CD14-positive monocyte (primary cell): Measurements from ENCODE around the gene ZNF800. TPM values are rescaled to one million over a fixed set of nuclear protein-coding genes. Genes with fewer than 3 reads are reported as not detected.

Experiments used
- DNase-seq, 3 donors: peaks; one replicate each; pipeline ENCODE4 v3.0.0-alpha.2; 2011 to 2022
- H2AFZ ChIP-seq: 2 replicates; pipeline ENCODE4 v1.6.0; 2012; ENCODE audit warnings: mild to moderate bottlenecking, low read depth, low read length, inconsistent platforms; ENCODE audit not compliant: insufficient read depth, poor library complexity, severe bottlenecking
- H3K27ac ChIP-seq, 2 donors: 1 replicate in 1 of 2; 2 replicates in 1 of 2; pipeline ENCODE4 v1.5.1; 2012 to 2013; ENCODE audit warnings: low read length in 2 of 2, control low read depth in 1 of 2, inconsistent platforms in 1 of 2, low read depth in 1 of 2, mild to moderate bottlenecking in 1 of 2
- H3K27me3 ChIP-seq, 2 donors: one replicate each; pipeline versions ENCODE4 v1.6.0 to v1.6.1; 2011 to 2013; ENCODE audit warnings: low read length in 2 of 2; ENCODE audit not compliant: control insufficient read depth in 2 of 2, insufficient read depth in 2 of 2
- H3K36me3 ChIP-seq, 2 donors: replicated peaks in 1 of 2; 1 replicate in 1 of 2; 2 replicates in 1 of 2; pipeline versions ENCODE4 v1.5.1 to v1.6.1; 2012 to 2013; ENCODE audit warnings: low read length in 2 of 2, control low read depth in 1 of 2, inconsistent platforms in 1 of 2, mild to moderate bottlenecking in 1 of 2; ENCODE audit not compliant: insufficient read depth in 2 of 2, control insufficient read depth in 1 of 2
- H3K4me1 ChIP-seq, 2 donors: 1 replicate in 1 of 2; 2 replicates in 1 of 2; pipeline versions ENCODE4 v1.5.1 to v1.6.1; 2012 to 2013; ENCODE audit warnings: low read length in 2 of 2, control low read depth in 1 of 2, inconsistent platforms in 1 of 2, mild to moderate bottlenecking in 1 of 2, moderate library complexity in 1 of 2; ENCODE audit not compliant: insufficient read depth in 2 of 2, control insufficient read depth in 1 of 2
- H3K4me2 ChIP-seq: replicated peaks from 2 replicates; pipeline ENCODE3; 2012; ENCODE audit warnings: low read length, moderate library complexity, mild to moderate bottlenecking; ENCODE audit not compliant: poor library complexity, severe bottlenecking; ENCODE audit errors: extremely low read depth
- H3K4me3 ChIP-seq, 3 experiments: fragments of 200-600 bp in 1 of 3; sonication (generic) in 1 of 3; replicated peaks in 1 of 3; 1 replicate in 2 of 3; 2 replicates in 1 of 3; pipeline ENCODE4 v1.5.1; 2011 to 2013; ENCODE audit warnings: low read length in 3 of 3, mild to moderate bottlenecking in 3 of 3, control low read depth in 2 of 3, low read depth in 2 of 3, inconsistent platforms in 1 of 3, moderate library complexity in 1 of 3
- H3K79me2 ChIP-seq: 2 replicates; pipeline ENCODE4 v1.6.0; 2012; ENCODE audit warnings: mild to moderate bottlenecking, control low read depth, inconsistent platforms, low read length, moderate library complexity; ENCODE audit not compliant: insufficient read depth
- H3K9ac ChIP-seq: 2 replicates; pipeline ENCODE4 v1.6.0; 2017; ENCODE audit warnings: low read length, mild to moderate bottlenecking; ENCODE audit not compliant: insufficient read depth, poor library complexity, severe bottlenecking
- H3K9me3 ChIP-seq, 2 donors: replicated peaks in 1 of 2; 1 replicate in 1 of 2; 2 replicates in 1 of 2; pipeline versions ENCODE4 v1.5.1 to v1.6.1; 2012 to 2013; ENCODE audit warnings: low read length in 2 of 2, control low read depth in 1 of 2; ENCODE audit not compliant: control insufficient read depth in 1 of 2, insufficient read depth in 1 of 2
- H4K20me1 ChIP-seq: 2 replicates; pipeline ENCODE4 v1.6.0; 2012; ENCODE audit warnings: mild to moderate bottlenecking, low read length, control low read depth, moderate library complexity; ENCODE audit not compliant: insufficient read depth
- H3K27ac Mint-ChIP-seq, 7 donors: one replicate each; pipeline ENCODE4 v1.8.0; 2020; ENCODE audit warnings: mild to moderate bottlenecking in 7 of 7, mixed read lengths in 7 of 7, moderate library complexity in 6 of 7, inconsistent platforms in 2 of 7
- H3K27me3 Mint-ChIP-seq, 3 donors: one replicate each; pipeline ENCODE4 v1.8.0; 2021 to 2022; ENCODE audit warnings: low read depth in 3 of 3, mild to moderate bottlenecking in 3 of 3, mixed read lengths in 3 of 3, moderate library complexity in 3 of 3, inconsistent platforms in 1 of 3
- H3K36me3 Mint-ChIP-seq, 2 donors: one replicate each; pipeline ENCODE4 v1.8.0; 2020; ENCODE audit warnings: mixed read lengths in 2 of 2, inconsistent platforms in 1 of 2, mild to moderate bottlenecking in 1 of 2
- H3K4me1 Mint-ChIP-seq: one replicate; pipeline ENCODE4 v1.8.0; 2020; ENCODE audit warnings: mild to moderate bottlenecking, mixed read lengths
- H3K4me3 Mint-ChIP-seq, 2 donors: one replicate each; pipeline ENCODE4 v1.8.0; 2020; ENCODE audit warnings: mild to moderate bottlenecking in 2 of 2, mixed read lengths in 2 of 2, moderate library complexity in 1 of 2
- H3K9me3 Mint-ChIP-seq, 7 donors: one replicate each; pipeline ENCODE4 v1.8.0; 2020 to 2022; ENCODE audit warnings: mixed read lengths in 7 of 7, mild to moderate bottlenecking in 6 of 7, moderate library complexity in 6 of 7, inconsistent platforms in 2 of 7
- CTCF ChIP-seq: fragments of 200-600 bp; IDR thresholded peaks from one replicate; pipeline ENCODE4 v1.8.0; 2022; ENCODE audit warnings: antibody characterized with exemption, mild to moderate bottlenecking
- WGBS: methylation state at CpG from one replicate; pipeline ENCODE4 v1.1.5; 2013; ENCODE audit warnings: missing lambda C conversion rate; ENCODE audit not compliant: insufficient coverage; 5-methylcytosine and 5-hydroxymethylcytosine counted together
- intact Hi-C, 2 donors: fragments of 100-400 bp; cut with micrococcal nuclease; formaldehyde crosslinking; loops; one replicate each; pipeline versions ENCODE4 v1.15.0 to v1.15.1; 2023
- polyA plus RNA-seq, 3 donors: library from polyadenylated mRNA; depleted of rRNA in 1 of 3; unstranded in 2 of 3; stranded (reverse) in 1 of 3; fragments of 300-500 nt in 2 of 3; fragments of >200 nt in 1 of 3; fragmentation: Illumina TruSeq in 2 of 3; gene quantifications; 1 replicate in 2 of 3; 2 replicates in 1 of 3; pipeline ENCODE4 v1.2.3, GENCODE V29; 2012 to 2021

The ZNF800 gene
- polyA plus RNA-seq, 3 donors = 11.8 to 19.6 (median 16.2) TPM

- TF ChIP-seq CTCF = no peak
- no peaks in the 10 kb centered on the region for H3K9me3 ChIP-seq
- no peak overlapping the region for H3K9ac ChIP-seq
- peaks cover 3% of the 10 kb centered on the region in 2 donors for H3K27me3 ChIP-seq
- no peak for DNase-seq
- intact Hi-C loops = no loop called here
- H3K27me3 Mint-ChIP-seq = peaks cover 16 to 25% (median 23%) of the 10 kb centered on the region in 3 donors
- H3K36me3 ChIP-seq = no peaks in the 10 kb centered on the region
- no peaks in the 10 kb centered on the region for H3K4me1 Mint-ChIP-seq
- no peaks in the 10 kb centered on the region for H3K79me2 ChIP-seq
- no peak overlapping the region for H3K4me2 ChIP-seq
- H3K27ac ChIP-seq = no peak overlapping the region
- no peak overlapping the region for H3K4me3 ChIP-seq
- H3K27ac Mint-ChIP-seq = no peak overlapping the region
- H4K20me1 ChIP-seq = no peaks in the 10 kb centered on the region
- H3K4me3 Mint-ChIP-seq = no peak overlapping the region
- H3K36me3 Mint-ChIP-seq = no peaks in the 10 kb centered on the region
- no peak overlapping the region for H2AFZ ChIP-seq
- H3K4me1 ChIP-seq = no peaks in the 10 kb centered on the region
- H3K9me3 Mint-ChIP-seq = peaks cover 0 to 4% (median 0%) of the 10 kb centered on the region in 7 donors
- WGBS = 100% methylated on average over 1 of the region's 2 CpGs
Observed at GRCh38 chr7:127438836-127439235, 46.3 kb upstream of the ZNF800 start.

GRCh38 chr7:127437837-127438236 lies 45.3 kb upstream of the ZNF800 start:
- Mint-ChIP-seq H3K27me3 (peaks cover 15 to 21% (median 20%) of the 10 kb centered on the region in 3 donors), H3K36me3 (no peaks in the 10 kb centered on the region), H3K4me1 (no peaks in the 10 kb centered on the region), H3K9me3 (peaks cover 0 to 4% (median 0%) of the 10 kb centered on the region in 7 donors), H3K4me3 (no peak overlapping the region), H3K27ac (no peak overlapping the region)
- no peaks in the 10 kb centered on the region for H4K20me1 ChIP-seq
- H2AFZ ChIP-seq = no peak overlapping the region
- no peak for TF ChIP-seq CTCF
- H3K4me2 ChIP-seq = no peak overlapping the region
- no CpG with 5 or more reads among the region's 2 CpGs for WGBS
- no peaks in the 10 kb centered on the region for H3K9me3 ChIP-seq
- no peaks in the 10 kb centered on the region for H3K79me2 ChIP-seq
- H3K27ac ChIP-seq = no peak overlapping the region
- DNase-seq = no peak
- H3K9ac ChIP-seq = no peak overlapping the region
- H3K4me1 ChIP-seq = no peaks in the 10 kb centered on the region
- peaks cover 3% of the 10 kb centered on the region in 2 donors for H3K27me3 ChIP-seq
- intact Hi-C loops = no loop called here
- no peak overlapping the region for H3K4me3 ChIP-seq
- no peaks in the 10 kb centered on the region for H3K36me3 ChIP-seq
